Measurements from ENCODE around the gene SORD.

The SORD gene

GRCh38 chr15:45114751-45115085 is 91.7 kb downstream of the SORD start:
- TF ChIP-seq CTCF (IDR thresholded peaks at IDR 0.05; ENCODE audit: insufficient read depth, missing control alignments), result no peak
- DNase-seq (ENCODE audit: insufficient read length, low spot score) (no peak), FAIRE-seq (no peak)

GRCh38 chr15:45115312-45115820 is 92.4 kb downstream of the SORD start:
- FAIRE-seq, result no peak
- no peak for DNase-seq (ENCODE audit: insufficient read length, low spot score)
- TF ChIP-seq CTCF (IDR thresholded peaks at IDR 0.05; ENCODE audit: insufficient read depth, missing control alignments), result no peak

GRCh38 chr15:45116006-45116481 is 93.0 kb downstream of the SORD start:
- no peak for DNase-seq (ENCODE audit: insufficient read length, low spot score)
- FAIRE-seq, result no peak
- no peak for TF ChIP-seq CTCF (IDR thresholded peaks at IDR 0.05; ENCODE audit: insufficient read depth, missing control alignments)

GRCh38 chr15:45116482-45117307 is 93.7 kb downstream of the SORD start:
- no peak for FAIRE-seq
- TF ChIP-seq CTCF (IDR thresholded peaks at IDR 0.05; ENCODE audit: insufficient read depth, missing control alignments), result no peak
- DNase-seq (ENCODE audit: insufficient read length, low spot score), result no peak

- TF ChIP-seq CTCF (IDR thresholded peaks at IDR 0.05; ENCODE audit: insufficient read depth, missing control alignments), result no peak
- DNase-seq (ENCODE audit: insufficient read length, low spot score) (no peak), FAIRE-seq (no peak)
These were observed 94.5 kb downstream of the SORD start for GRCh38 chr15:45117308-45118130.

- DNase-seq (ENCODE audit: insufficient read length, low spot score), result peak; percentile 98
- peak; percentile 100 for TF ChIP-seq CTCF (IDR thresholded peaks at IDR 0.05; ENCODE audit: insufficient read depth, missing control alignments)
- peak; percentile 21 for FAIRE-seq
These were observed 95.2 kb downstream of the SORD start for GRCh38 chr15:45118131-45118588.
